Measurements from ENCODE around the gene RFX4.
"Not testable (repeated sequence)": the region's sequence is repeated elsewhere in the genome, so short reads cannot be mapped to it uniquely, and the experiment has no call there.

Gene RFX4

GRCh38 chr12:106602076-106602475, 19.3 kb downstream of the RFX4 start:
- DNase-seq (ENCODE audit: insufficient read length, low spot score): no peak
- no peak for TF ChIP-seq CTCF (IDR thresholded peaks at IDR 0.05; ENCODE audit: insufficient read depth, missing control alignments)
- no peak for FAIRE-seq

- FAIRE-seq: no peak
- no peak for TF ChIP-seq CTCF (IDR thresholded peaks at IDR 0.05; ENCODE audit: insufficient read depth, missing control alignments)
- DNase-seq (ENCODE audit: insufficient read length, low spot score): no peak
Observed at GRCh38 chr12:106605254-106605653, 22.4 kb downstream of the RFX4 start.

GRCh38 chr12:106620588-106620987, 37.8 kb downstream of the RFX4 start:
- not testable (repeated sequence) for FAIRE-seq; DNase-seq (ENCODE audit: insufficient read length, low spot score)

- DNase-seq (ENCODE audit: insufficient read length, low spot score) (no peak), FAIRE-seq (no peak)
- no peak for TF ChIP-seq CTCF (IDR thresholded peaks at IDR 0.05; ENCODE audit: insufficient read depth, missing control alignments)
Observed at GRCh38 chr12:106625976-106626375, 43.2 kb downstream of the RFX4 start.

GRCh38 chr12:106629797-106630659, 47.2 kb downstream of the RFX4 start:
- no peak for FAIRE-seq
- no peak for TF ChIP-seq CTCF (IDR thresholded peaks at IDR 0.05; ENCODE audit: insufficient read depth, missing control alignments)
- DNase-seq (ENCODE audit: insufficient read length, low spot score): no peak

- DNase-seq (ENCODE audit: insufficient read length, low spot score) (no peak), FAIRE-seq (no peak)
- TF ChIP-seq CTCF (IDR thresholded peaks at IDR 0.05; ENCODE audit: insufficient read depth, missing control alignments): no peak
Observed at GRCh38 chr12:106631150-106631549, 48.3 kb downstream of the RFX4 start.

GRCh38 chr12:106631797-106632196, 49.0 kb downstream of the RFX4 start:
- no peak for TF ChIP-seq CTCF (IDR thresholded peaks at IDR 0.05; ENCODE audit: insufficient read depth, missing control alignments)
- no peak for FAIRE-seq
- no peak for DNase-seq (ENCODE audit: insufficient read length, low spot score)

Measured in D721Med (cell line).